GM18526 (cell line): ENCODE measurements around the gene LASP1.

Experiments
- POLR2A ChIP-seq: IDR thresholded peaks from 3 replicates; pipeline ENCODE4 v1.6.1; 2011; ENCODE audit not compliant: insufficient read length; ENCODE audit errors: extremely low read depth

Gene LASP1

DNA sequence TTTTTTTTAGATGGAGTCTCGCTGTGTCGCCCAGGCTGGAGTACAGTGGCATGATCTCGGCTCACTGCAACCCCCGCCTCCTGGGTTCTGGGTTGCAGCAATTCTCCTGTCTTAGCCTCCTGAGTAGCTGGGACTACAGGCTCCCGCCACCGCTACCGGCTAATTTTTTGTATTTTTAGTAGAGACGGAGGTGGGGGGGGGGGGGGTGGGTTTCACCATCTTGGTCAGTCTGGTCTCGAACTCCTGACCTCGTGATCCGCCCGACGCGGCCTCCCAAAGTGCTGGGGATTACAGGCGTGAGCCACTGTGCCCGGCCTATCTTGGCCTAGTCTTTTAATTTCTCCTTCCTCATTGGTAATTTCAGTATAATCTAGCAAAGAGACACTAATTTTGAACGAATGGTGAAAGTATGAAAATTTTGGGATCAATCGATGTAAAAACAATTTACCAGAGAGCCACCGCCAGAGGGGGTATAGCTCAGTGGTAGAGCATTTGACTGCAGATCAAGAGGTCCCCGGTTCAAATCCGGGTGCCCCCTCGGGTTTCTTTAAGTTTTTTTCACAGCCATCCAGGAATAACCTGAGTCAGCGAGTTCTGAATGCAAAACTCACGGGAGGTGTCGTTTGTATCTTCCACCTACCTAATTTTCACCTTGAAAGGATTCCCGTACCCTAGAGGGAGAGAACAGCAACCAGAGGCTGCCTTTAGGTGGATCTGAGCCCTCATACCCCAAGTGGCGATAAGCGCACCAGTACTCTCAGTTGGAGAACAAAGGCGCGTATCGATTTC is 2.5 kb upstream of the LASP1 start:
- no peak for TF ChIP-seq POLR2A

DNA sequence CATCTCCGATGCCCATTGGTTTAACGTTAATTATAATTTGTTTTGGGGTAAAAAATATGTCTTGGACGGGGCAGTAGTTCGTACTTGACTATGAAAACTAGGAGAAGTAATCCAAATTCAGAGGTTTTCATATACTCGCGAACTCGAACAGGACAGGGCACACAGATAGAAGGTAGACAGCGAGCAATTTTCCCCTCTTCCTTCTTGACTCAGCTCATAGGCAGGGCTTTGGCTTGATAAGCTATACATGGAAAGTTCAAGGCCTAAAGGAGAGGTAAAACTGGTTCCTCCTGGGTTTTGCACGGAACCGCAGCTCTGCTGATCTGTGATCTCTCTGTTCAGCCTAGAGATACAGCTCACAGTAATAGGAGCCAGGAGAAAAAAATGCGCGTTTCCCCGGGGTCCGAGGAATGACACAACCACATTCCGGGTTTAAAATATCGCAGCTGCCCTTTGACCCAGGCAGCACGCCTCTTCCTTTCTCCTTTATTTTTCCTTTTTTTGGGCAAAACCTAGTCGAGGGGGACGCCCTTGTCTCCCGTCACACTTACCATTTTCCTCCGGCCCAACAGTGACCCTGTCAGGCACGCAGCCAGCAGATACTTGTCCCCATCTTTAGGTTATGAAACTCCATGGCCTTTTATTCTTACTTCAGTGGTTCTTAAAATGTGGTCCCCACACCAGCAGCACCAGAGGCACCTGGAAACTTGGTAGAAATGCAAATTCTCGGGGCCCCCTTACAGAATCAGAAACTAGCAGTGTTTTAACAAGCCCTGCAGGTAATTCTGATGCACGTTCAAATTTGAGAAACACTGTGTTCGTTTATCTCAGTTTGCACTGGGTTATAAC is 1.7 kb upstream of the LASP1 start:
- peak; percentile 26 for TF ChIP-seq POLR2A

DNA sequence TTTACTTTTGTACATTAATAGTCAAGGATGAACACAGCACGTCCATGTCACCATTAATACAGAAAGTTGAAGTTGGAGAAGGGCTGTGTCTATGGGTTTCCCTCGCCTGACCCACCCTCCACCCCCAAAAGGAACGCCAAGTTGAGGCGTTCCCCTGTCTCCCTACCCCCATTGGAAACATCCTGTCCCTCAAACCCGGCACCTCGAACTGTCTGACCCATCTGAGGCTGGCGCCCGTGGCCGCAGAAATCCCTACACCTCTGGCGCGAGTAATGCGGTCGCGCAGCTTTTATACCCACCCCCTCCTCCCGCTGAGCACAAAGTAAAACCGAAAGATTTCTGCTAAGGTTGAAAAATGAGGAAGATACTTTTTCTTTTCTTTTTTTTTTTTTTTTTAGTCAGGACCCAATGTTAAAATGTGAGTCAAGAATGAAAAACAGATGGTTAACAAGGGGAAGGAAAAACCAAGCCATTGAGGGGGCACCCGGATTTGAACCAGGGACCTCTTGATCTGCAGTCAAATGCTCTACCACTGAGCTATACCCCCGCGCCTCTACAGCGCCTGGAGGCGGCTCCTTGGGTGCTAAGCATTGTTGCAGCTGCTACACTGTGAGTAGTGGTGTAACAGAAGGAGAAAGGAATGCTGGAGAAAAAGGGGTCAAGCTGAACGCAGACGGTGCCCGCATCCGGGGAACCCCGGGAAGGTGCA is 887 bp upstream of the LASP1 start:
- peak; percentile 88 for TF ChIP-seq POLR2A

DNA sequence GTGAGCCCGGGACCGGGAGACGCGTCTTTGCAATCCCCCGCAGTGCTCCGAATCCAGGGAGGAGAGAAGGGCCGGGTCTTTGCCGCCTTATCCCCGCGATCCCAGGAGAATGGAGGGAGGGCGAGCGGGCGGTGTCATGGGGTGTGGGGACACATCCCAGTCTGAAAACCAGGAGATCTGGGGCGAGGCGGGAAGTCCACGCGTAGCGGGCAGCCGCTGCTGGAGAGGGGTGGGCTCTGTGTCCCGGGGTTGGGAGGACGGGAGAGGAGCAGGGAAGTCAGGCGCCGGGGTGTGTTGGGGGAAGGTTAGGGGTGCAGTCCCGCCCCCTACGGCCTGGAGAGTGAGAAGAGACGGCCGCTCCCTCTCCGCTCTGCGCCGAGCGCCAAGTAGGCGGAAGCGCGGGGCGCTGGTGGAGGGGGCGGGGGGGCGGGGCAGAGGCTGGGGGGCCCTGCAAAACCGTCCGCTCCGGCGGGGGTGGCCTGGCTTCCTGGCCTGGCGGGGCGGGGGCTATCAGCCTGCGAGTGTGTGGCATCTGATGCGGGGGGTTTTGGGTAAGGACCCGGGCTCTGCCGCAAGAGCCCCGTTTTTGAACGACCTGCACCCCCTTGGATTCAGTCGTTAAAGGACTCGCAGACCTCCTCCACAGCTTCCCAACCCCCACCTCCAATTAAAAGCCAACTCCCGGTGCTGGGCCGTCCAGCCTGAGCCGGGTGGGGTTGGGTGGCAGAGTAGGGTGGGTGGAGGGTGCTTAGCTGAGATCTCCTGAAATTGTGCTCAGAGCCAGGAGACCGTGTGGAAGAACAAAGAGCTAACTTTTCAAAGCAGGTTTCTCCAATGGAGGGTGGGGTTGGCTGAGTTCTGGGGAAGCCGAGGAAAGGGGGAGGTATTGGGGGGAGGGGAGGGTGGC is 654 bp downstream of the LASP1 start:
- TF ChIP-seq POLR2A = peak; percentile 31

DNA sequence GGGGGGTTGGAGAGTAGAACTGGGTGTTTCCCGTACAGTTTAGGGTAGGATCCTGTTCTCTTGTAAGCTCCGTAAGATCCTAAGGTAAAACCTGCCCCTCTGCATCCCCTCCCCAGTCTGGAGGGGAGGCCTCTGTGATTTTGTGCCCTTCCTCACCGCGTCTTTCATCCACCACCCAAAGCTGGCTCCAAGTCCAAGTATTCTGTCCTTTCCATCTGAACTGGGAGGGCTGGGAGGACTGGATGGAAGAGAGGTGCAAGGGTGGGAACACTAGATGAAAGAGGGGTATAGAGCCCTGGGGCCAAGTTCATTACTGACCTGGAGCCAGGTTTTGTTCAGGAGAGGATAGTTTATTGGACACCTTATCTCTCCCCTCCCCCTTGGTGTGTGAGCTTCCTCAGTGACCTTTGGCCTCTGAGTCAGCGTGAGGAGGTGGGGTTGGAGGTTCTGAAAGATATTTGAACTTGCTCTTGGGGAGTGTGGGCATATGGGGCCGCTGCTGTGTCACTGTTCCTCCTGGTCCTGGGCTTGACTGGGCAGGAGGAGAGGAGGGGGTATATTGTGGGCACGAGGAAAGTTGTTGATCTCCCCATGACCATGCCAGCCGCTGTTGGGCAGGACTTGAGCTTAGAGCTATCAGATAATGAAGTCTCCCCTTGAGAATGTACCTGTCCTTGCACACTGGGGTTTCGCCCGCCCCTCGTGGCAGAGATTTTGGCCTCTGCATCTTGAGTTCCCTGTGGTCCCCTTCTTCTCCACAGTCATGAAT is 1.6 kb downstream of the LASP1 start:
- TF ChIP-seq POLR2A = no peak

DNA sequence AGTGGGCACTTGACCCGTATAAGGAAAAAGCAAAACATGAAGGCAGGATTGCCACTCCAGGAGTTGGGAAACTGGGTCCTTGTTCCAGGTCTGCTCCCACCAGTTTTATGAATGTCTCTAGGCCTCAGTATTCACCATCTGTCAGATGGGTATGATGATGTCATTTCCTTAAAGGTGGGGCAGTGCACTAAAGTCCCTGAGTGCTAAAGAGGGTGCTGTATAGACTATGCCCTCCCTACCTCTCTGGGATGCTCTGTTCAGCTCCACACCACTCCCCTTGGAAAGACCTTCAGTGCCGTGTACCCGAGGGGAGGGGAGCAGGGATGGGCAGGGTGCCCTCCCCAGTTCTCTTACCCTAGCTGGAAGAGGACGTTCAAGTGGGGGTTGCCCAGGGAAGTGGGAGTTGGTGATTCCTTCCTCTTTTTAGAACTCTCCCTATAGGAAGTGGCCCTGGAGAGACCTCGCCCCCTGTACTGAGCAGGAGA is 2.2 kb downstream of the LASP1 start:
- no peak for TF ChIP-seq POLR2A

DNA sequence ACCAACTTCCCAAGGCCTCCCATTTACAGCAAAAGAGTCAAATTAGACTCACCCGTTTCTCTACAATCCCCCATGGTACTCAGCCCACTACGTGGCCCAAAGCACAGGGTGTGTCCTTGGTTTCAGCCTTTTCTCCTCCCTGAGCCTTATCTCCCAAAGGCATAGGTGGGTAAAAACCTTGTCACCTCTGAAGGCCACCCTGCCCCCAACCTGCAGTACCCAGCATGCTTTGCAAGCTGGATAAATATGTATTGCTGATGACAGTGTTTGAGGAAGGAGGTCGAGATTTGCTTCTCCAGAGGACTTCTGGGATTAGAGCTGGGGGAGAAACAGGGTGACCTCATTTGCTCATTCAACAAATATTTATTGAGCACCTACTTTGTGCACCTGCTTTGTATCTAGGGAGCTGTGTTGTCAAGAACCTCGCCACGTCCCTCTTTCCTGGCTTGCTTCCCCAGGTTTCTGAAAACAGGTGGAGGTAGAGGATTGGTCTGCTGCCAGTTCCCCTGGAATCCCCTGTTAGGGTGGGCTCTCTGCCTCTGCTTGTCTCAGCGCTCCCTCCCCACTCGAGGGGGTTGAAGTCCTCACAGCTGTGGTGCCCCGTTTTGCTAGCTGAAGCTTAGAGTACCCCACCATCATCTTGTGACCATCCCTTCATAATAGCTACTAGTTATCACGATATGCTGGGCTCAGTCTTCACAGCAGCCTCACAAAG is 3.0 kb downstream of the LASP1 start:
- TF ChIP-seq POLR2A = no peak

DNA sequence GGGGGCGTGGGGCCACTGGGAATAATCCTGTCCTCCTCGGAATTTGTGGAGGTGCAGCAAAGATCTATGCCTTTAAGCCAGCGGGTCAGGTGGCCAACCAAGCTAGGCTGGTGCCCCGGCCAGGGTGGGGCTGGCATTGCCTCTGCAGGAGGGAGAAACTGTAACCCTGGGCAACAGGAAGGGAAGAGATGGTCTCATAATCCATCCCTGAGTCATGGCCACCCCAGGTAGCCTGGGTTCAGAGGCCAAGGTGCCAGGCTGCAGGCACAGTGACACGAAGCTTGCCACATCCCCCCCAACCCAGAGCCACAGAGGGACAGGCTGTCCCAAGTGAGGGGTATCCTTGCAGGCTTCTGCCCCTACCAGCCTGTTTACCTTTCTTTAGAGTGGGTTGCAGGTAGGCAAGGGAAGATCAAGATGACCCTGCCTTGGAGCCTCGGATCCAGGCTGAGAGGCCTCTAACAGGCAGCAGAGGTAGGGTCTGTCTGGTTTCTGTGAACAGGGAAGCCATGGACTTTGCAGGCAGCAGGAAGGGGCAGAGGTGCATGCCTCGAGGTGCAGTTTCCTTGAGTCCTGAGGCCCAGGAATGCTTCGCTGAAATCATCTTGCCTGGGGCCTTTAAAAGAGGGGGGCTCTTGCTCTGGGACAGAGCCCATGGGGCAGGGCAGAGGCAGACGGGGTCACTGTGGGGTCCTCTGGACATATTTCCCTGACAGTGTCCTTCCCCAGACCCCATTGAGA is 4.0 kb downstream of the LASP1 start:
- no peak for TF ChIP-seq POLR2A

DNA sequence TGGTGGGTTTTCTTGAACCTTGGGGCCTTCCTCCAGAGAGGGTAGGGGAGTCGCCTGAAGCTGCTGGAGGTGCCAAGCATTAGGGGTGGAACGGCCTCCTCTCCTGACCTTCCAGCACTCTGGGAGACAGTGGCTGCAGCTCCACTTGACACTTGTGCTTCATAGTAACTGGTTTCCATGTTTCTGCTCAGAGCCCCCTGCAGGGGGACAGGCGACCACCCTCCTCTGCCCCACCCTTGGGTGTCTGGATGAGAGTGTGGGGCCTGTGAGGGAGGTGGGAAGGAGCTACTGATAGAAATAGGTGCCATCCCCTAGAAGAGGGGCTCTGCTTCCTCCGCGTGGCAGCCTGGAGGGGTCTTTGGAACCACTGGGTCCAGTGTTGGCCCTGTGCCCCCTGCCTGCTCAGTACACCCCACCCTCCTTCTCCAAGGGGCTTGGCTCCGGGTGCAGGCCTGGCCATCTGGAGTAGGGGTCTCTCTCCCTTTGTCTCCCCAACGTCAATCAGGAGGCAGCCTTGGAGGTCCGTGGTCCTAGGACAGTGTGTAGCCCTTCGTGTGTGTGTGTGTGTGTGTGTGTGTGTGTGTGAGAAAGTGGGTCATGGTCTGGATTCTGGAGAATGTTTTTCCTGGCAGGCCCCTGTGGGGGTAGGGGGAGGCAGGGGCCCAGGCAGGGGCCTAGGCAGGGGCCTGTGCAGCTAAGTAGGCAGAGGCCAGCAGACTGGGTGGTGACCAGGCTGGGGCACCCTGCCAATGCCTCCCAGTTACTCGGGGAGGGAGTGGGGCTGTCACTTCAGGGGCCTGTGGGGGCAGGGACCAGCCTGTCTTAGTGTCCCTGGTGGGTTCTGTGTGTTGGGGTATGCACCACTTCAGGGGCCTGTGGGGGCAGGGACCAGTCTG is 4.9 kb downstream of the LASP1 start:
- TF ChIP-seq POLR2A = no peak

DNA sequence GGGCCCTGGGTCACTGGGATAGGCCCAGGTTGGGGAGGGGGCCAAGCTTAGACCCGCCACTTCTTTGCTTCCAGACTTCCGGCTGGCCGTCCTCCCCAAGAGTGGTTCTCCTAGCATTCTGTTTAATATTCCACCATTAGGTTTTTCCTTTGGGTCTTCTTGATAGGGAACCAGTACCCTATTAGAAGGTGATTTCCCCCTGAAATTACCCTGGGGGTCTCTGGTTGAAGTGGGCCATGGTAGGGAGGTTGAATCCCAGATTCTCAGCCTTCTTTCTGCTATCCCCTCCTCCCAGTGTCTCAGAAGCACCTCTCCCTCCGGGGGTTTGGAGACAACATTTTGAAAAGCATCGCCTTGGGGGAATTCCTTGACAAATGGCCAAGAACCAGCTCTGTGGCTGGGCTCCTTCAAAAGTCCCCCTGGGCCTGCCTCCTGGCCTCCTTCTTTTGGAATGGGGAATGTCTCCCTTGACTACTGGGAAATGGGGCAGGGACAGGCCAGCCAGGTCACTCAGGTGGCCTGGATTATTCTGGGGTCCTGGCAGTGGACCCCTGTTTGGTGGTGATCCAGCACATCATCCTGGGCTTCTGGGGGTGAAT is 5.7 kb downstream of the LASP1 start:
- no peak for TF ChIP-seq POLR2A
